ENCODE data around the gene HES3.
A peak's percentile ranks its signal among the peaks of the same experiment; 100 is the strongest.

The HES3 gene

DNA sequence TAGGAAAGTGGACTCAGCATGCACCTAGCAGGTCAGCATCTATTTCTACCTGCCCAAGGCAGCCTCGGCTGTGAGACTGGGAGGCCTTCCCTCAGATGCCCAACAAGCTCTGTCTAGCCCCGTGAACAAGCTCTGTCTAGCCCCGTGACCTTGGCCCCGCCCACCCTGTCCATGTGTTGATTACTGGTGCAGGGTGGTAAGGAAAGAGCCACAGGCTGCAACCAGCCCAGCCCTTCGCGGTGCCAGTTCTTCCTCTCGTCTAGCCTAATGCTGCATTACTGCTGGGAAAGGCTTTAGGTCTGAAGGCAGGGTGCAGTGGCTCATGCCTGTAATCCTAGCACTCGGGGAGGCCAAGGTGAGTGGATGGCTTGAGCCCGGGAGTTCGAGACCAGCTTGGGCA, 14.7 kb downstream of the HES3 start:
- Histone ChIP-seq H3K4me1 (ENCODE audit: insufficient read depth, low read length) (no peaks in the 10 kb centered on the region), H3K27me3 (ENCODE audit: insufficient read depth, low read length) (peaks cover 34% of the 10 kb centered on the region), H3K4me3 (ENCODE audit: low read length) (no peak overlapping the region), H3K9me3 (ENCODE audit: insufficient read depth, low read depth, low read length) (no peaks in the 10 kb centered on the region), H3K9ac (ENCODE audit: low read depth, low read length) (no peak overlapping the region), H3K27ac (ENCODE audit: low read depth, low read length) (no peak overlapping the region), H3K36me3 (ENCODE audit: insufficient read depth, low read length) (no peaks in the 10 kb centered on the region)
- 84% methylated on average over 10 of the region's 10 CpGs for WGBS

DNA sequence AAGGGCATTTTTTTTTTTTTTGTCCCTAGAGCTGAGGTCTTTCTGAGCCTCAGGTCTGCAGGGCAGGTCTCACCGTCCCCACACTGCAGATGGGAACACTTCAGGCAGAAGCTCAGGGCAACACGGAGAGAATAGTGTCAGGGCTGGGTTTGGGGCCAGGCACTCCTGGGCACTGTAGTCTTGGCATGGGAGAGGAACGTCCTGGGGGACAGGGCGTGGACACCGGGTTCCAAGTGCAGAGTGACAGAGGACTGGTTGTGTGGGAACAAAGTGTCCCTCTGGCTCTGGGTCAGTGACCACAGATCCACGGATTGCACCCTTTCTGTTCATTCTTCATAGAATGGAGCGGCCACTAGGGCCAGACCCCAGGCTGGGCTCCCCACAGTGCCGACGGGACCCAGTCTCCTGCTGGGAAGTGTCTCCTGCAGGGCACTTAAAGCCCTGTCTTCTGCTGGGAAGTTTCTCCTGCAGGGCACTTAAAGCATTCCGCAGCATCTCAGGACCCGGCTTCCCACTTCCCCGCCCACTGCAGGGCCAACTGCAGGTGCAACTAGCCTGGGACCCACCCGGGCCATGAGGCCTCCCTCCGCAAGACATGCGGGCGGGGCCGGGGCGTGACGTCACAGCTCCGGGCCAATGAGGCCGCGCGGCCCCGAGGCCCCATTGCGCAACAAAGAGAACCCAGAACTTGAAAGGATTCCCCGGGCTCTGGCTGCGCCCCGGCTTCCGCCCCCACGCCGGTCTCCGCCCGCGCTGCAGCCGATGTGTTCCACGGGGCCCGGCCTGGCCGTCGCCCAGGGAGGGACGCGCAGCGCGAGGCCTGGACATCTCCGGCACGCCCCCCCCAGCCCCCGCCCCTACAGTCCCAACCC, 15.7 kb downstream of the HES3 start:
- Histone ChIP-seq H3K9ac (ENCODE audit: low read depth, low read length) (no peak overlapping the region), H3K27ac (ENCODE audit: low read depth, low read length) (no peak overlapping the region), H3K4me1 (ENCODE audit: insufficient read depth, low read length) (no peaks in the 10 kb centered on the region), H3K36me3 (ENCODE audit: insufficient read depth, low read length) (peaks cover 5% of the 10 kb centered on the region; the same call in 1 of the 2 replicates), H3K9me3 (ENCODE audit: insufficient read depth, low read depth, low read length) (no peaks in the 10 kb centered on the region), H3K27me3 (ENCODE audit: insufficient read depth, low read length) (peaks cover 34% of the 10 kb centered on the region), H3K4me3 (ENCODE audit: low read length) (peak overlapping the region; percentile 67)
- 12% methylated on average over 37 of the region's 46 CpGs for WGBS

DNA sequence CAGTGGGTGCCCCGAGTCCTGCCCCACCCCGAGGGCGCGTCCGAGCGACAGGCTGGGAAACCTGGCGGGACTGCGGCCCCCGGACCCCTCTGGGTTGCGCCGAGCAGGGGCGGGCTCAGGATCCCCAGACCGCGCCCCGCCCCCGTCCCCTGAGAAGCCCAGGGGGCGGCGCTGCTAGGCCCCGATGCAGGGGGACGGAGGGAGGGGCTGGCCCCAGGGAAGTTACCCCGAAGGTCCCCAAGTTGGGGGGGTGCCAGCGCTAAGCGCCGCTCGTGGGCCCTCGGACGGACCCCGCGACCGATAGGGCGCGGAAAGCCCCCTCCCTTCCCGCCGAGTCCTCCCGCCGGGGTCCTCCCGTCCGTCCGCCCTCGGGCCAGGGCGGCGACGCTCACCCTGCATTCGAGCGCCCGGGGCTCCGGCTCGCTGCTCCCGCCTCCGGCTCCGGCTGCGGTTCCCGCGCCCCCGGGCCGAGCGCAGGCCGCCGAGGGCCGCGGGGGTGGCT, 16.5 kb downstream of the HES3 start:
- Histone ChIP-seq H3K27ac (ENCODE audit: low read depth, low read length) (no peak overlapping the region), H3K9ac (ENCODE audit: low read depth, low read length) (peak overlapping the region; percentile 42; the same call in 1 of the 2 replicates), H3K27me3 (ENCODE audit: insufficient read depth, low read length) (peaks cover 34% of the 10 kb centered on the region), H3K4me1 (ENCODE audit: insufficient read depth, low read length) (no peaks in the 10 kb centered on the region), H3K9me3 (ENCODE audit: insufficient read depth, low read depth, low read length) (no peaks in the 10 kb centered on the region), H3K36me3 (ENCODE audit: insufficient read depth, low read length) (peaks cover 5% of the 10 kb centered on the region; the same call in 1 of the 2 replicates), H3K4me3 (ENCODE audit: low read length) (peak overlapping the region; percentile 67)
- WGBS = under 1% methylated on average over 61 of the region's 61 CpGs

DNA sequence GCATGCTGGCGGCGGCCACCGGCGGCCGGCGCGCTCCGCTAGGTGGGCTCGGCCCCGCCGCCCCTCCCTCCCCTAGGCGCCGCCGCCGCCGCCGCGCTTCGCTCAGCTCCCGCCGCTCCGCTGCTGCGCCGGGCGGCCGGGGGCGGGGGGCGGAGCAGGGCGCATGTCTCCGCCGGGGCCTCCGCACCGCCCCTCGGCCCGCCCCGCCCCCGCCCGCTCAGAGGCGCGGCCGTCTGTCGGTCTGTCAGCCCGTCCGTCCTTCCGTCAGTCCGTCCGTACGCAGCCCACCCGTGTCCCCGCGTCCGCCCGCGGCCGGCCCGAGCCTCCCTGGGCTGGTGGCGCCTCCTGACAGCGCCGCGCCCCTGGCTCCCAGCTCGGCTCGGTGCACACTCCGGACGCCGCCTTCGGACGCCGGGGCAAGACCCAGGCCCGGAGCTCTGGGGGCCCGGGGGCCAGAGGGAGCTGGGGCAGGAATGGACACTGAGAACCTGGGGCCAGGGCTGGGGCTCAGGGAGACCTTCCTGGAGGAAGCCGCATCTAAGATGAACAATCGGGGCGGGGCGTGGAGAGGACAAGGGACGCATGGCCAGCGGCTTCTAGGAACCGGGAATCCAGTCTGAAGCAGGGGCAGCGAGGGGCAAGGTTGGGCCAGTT, 17.1 kb downstream of the HES3 start, which contains the start of gene GPR153:
TSS of gene GPR153 (minus strand) at position 138 of the 654 bp plus-strand sequence. CDS start 6,193 bp downstream, outside the sequence.
- Histone ChIP-seq H3K27me3 (ENCODE audit: insufficient read depth, low read length) (peaks cover 34% of the 10 kb centered on the region), H3K9me3 (ENCODE audit: insufficient read depth, low read depth, low read length) (no peaks in the 10 kb centered on the region), H3K27ac (ENCODE audit: low read depth, low read length) (no peak within 1 kb of the TSS), H3K36me3 (ENCODE audit: insufficient read depth, low read length) (peaks cover 5% of the 10 kb centered on the region; the same call in 1 of the 2 replicates), H3K4me1 (ENCODE audit: insufficient read depth, low read length) (no peaks in the 10 kb centered on the region), H3K4me3 (ENCODE audit: low read length) (peak within 1 kb of the TSS; percentile 67), H3K9ac (ENCODE audit: low read depth, low read length) (peak within 1 kb of the TSS; percentile 42; the same call in 1 of the 2 replicates)
- WGBS = under 1% methylated on average over 78 of the region's 78 CpGs

DNA sequence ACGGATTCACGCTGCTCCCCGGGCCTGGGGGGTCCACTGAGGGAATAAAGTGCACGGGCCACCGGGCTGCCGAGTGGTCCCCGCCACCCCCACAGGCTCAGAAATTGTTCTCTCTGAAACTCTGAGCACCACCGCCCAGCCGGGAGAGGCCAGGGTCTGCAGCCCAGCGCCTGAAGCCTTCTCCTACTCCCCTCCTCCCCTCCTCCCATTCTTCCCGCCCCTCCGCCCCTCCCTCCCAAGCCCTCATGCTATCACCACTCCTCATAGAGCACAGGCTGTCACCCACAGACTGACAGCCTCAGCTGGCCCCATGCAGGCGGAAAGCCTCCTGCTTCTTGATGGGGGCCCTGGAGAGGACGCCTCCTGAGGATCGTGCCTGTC, 17.6 kb downstream of the HES3 start:
- Histone ChIP-seq H3K36me3 (ENCODE audit: insufficient read depth, low read length) (peaks cover 5% of the 10 kb centered on the region; the same call in 1 of the 2 replicates), H3K4me3 (ENCODE audit: low read length) (peak overlapping the region; percentile 67), H3K9ac (ENCODE audit: low read depth, low read length) (no peak overlapping the region), H3K4me1 (ENCODE audit: insufficient read depth, low read length) (no peaks in the 10 kb centered on the region), H3K27ac (ENCODE audit: low read depth, low read length) (no peak overlapping the region), H3K27me3 (ENCODE audit: insufficient read depth, low read length) (peaks cover 34% of the 10 kb centered on the region), H3K9me3 (ENCODE audit: insufficient read depth, low read depth, low read length) (no peaks in the 10 kb centered on the region)
- 13% methylated on average over 15 of the region's 15 CpGs for WGBS

DNA sequence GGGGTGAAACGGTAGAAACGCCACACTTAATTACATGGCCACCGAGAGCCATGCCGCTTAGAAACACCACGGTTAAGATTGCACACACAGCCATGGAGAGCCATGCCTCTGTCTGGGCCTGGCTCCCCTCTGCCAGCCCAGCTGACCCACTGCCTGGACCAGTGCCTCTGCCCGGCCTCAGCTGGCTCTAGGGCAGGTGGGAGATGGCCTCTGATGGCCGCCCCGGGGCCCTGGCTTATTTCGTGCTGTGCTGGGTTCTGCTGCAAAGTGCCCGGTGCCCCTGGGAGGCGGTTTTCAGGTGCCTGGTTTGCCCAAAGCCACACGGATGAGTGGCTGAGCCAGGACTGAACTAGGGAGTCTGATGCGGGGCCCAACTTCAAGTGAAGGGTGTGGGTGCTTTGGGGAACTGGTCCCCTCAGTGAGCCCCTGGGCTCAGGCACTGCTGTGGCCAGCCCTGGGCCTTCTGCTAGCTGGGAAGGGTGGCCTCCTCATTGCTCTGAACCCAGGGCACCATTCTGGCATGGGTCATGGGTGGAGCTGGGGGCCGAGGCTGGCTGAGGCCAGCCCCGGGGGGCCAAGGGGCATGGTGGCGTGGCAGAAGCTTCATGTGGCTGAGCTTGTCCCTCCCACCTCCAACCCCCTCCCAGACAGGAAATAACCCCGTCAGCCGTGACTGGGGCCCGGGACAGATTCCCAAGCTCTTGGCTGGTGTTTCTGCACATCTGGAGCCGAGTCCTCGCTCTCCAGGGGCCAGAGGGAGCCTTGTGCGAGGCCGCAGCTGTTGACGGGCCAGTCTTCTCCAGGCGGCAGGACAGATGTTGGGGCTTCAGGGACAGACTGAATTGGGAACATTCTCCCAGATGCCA, 18.8 kb downstream of the HES3 start:
- 86% methylated on average over 25 of the region's 25 CpGs for WGBS
- Histone ChIP-seq H3K36me3 (ENCODE audit: insufficient read depth, low read length) (peaks cover 5% of the 10 kb centered on the region; the same call in 1 of the 2 replicates), H3K4me3 (ENCODE audit: low read length) (no peak overlapping the region), H3K27ac (ENCODE audit: low read depth, low read length) (no peak overlapping the region), H3K4me1 (ENCODE audit: insufficient read depth, low read length) (no peaks in the 10 kb centered on the region), H3K9me3 (ENCODE audit: insufficient read depth, low read depth, low read length) (no peaks in the 10 kb centered on the region), H3K27me3 (ENCODE audit: insufficient read depth, low read length) (peaks cover 31% of the 10 kb centered on the region), H3K9ac (ENCODE audit: low read depth, low read length) (no peak overlapping the region)

DNA sequence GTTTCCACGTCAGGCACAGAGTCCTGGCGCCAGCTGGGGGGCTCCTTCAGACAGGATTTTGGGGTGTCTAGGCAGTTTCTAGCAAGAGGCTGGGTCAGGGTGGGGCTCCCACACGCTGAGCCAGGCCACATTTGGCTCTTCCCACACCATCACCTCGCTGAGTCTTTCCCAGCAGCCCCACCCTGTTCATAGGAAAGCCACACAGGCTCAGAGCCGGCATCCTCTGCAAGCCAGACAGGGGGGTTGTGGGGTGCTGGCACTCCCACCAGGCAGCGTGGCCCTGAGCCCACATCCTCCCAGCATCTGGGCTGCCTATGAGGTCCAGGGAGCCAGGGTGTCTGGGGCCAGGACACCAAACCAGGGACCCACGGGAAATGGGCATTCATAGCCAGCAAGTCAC, 19.7 kb downstream of the HES3 start:
- Histone ChIP-seq H3K9ac (ENCODE audit: low read depth, low read length) (no peak overlapping the region), H3K36me3 (ENCODE audit: insufficient read depth, low read length) (peaks cover 5% of the 10 kb centered on the region; the same call in 1 of the 2 replicates), H3K4me1 (ENCODE audit: insufficient read depth, low read length) (no peaks in the 10 kb centered on the region), H3K4me3 (ENCODE audit: low read length) (no peak overlapping the region), H3K27ac (ENCODE audit: low read depth, low read length) (no peak overlapping the region), H3K9me3 (ENCODE audit: insufficient read depth, low read depth, low read length) (no peaks in the 10 kb centered on the region), H3K27me3 (ENCODE audit: insufficient read depth, low read length) (peaks cover 25% of the 10 kb centered on the region)
- WGBS = 92% methylated on average over 7 of the region's 7 CpGs

DNA sequence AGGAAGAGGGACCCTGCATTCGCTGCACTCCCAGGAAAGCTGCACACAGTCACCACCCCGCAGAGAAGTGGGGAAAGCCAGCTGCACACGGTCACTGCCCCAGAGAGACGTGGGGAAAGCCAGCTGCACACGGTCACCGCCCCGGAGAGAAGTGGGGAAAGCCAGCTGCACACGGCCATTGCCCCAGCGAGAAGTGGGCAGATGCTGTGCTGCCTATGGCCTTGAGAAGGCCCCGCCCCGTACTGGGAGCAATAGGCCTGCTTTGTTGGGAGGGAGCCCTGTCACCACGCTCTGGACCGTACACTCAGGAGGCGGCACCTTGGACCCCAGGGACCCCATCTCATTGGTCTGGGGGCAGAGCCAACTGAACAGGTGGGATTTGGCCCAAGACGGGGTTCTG, 21.2 kb downstream of the HES3 start:
- Histone ChIP-seq H3K9ac (ENCODE audit: low read depth, low read length) (no peak overlapping the region), H3K9me3 (ENCODE audit: insufficient read depth, low read depth, low read length) (no peaks in the 10 kb centered on the region), H3K27me3 (ENCODE audit: insufficient read depth, low read length) (peaks cover 13% of the 10 kb centered on the region), H3K27ac (ENCODE audit: low read depth, low read length) (no peak overlapping the region), H3K4me3 (ENCODE audit: low read length) (no peak overlapping the region), H3K36me3 (ENCODE audit: insufficient read depth, low read length) (peaks cover 5% of the 10 kb centered on the region; the same call in 1 of the 2 replicates), H3K4me1 (ENCODE audit: insufficient read depth, low read length) (no peaks in the 10 kb centered on the region)
- 93% methylated on average over 15 of the region's 15 CpGs for WGBS

DNA sequence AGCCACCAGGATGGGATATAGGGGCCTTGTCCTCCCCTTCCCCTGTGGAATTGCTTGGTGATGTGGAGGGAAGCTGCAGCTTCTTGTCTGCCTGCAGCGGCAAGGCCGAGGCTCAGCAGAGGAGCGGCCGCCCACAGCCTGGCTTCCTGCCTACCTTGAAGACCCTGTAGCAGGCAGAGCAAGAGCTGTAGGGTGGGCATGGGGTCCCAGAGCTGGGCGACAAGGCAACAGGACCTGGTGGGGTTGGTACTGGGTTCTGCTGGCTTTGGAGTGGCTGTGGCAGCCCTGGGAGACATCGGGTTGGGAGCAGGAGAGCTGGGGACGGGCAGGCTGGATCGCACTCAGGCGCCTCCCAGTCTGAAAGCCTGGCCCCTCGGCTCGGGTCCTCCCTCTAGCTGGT, 22.7 kb downstream of the HES3 start:
- Histone ChIP-seq H3K36me3 (ENCODE audit: insufficient read depth, low read length) (peaks cover 5% of the 10 kb centered on the region; the same call in 1 of the 2 replicates), H3K4me1 (ENCODE audit: insufficient read depth, low read length) (no peaks in the 10 kb centered on the region), H3K27me3 (ENCODE audit: insufficient read depth, low read length) (peaks cover 6% of the 10 kb centered on the region), H3K9ac (ENCODE audit: low read depth, low read length) (no peak overlapping the region), H3K4me3 (ENCODE audit: low read length) (no peak overlapping the region), H3K9me3 (ENCODE audit: insufficient read depth, low read depth, low read length) (no peaks in the 10 kb centered on the region), H3K27ac (ENCODE audit: low read depth, low read length) (no peak overlapping the region)
- WGBS = 93% methylated on average over 11 of the region's 11 CpGs

DNA sequence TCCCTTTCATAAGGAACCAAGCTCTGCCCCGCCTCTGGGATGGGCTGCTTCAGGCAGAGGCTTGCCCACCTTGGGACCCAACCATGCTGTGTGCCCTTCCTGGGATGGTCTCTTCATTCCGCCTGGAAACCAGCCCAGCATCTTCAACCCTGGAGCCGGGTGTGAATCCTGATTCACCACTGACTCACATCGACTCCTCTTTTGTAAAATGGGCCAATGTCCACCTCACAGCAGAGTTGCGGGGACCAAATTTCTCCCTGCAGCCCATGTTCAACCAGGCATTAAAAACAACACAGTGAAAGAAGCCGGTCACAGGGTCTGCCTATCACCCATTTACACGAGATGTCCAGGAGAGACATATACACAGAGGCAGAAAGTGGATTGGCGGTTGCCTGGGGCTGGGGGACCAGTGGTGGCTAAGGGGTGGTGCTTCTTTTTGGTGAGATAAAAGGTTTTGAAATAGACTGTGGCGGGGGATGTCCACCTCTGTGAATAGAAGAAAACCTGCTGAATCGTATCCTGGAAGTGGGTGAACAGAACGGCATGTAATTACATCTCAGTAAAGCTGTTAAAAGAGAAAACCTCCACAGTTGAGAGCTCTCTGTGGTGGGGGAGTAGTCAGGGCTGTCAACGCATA, 23.8 kb downstream of the HES3 start:
- Histone ChIP-seq H3K9me3 (ENCODE audit: insufficient read depth, low read depth, low read length) (no peaks in the 10 kb centered on the region), H3K27ac (ENCODE audit: low read depth, low read length) (no peak overlapping the region), H3K36me3 (ENCODE audit: insufficient read depth, low read length) (peaks cover 5% of the 10 kb centered on the region; the same call in 1 of the 2 replicates), H3K9ac (ENCODE audit: low read depth, low read length) (no peak overlapping the region), H3K27me3 (ENCODE audit: insufficient read depth, low read length) (no peaks in the 10 kb centered on the region), H3K4me3 (ENCODE audit: low read length) (no peak overlapping the region), H3K4me1 (ENCODE audit: insufficient read depth, low read length) (no peaks in the 10 kb centered on the region)
- WGBS = 92% methylated on average over 11 of the region's 12 CpGs

Data from HUES64 (cell line).